K562 (cell line): ENCODE measurements around the gene SMARCC1. TPM values are rescaled to one million over a fixed set of nuclear protein-coding genes. Genes with fewer than 3 reads are reported as not detected.

Experiments used
- ATAC-seq: fragments of 200-7000 bp; cut with Tn5 transposase; 3 replicates; pipeline ENCODE4 v1.9.1; 2020; ENCODE audit warnings: moderate library complexity
- BruUV-seq: library from RNA; stranded (reverse); fragments of 400-500 nt; replicated peaks from 2 replicates; lab custom pipeline; 2021; lab: Mats Ljungman, UMichigan
- CTCF ChIA-PET: fragments of 300-600 bp; formaldehyde crosslinking; extraction: SDS; loops from one replicate; lab custom pipeline; 2021; ENCODE audit warnings: low intra/inter-chr PET ratio; lab: Yijun Ruan, JAX
- POLR2A ChIA-PET: fragments of 300-600, 350-650 bp; sonication (Branson Sonifier 250); formaldehyde crosslinking; extraction: SDS; loops from one replicate; lab custom pipeline; 2021; ENCODE audit warnings: antibody characterized with exemption, inconsistent platforms; lab: Yijun Ruan, JAX
- DNase-seq, 4 experiments: peaks; one replicate each; pipeline versions ENCODE4 v3.0.0 to v3.0.0-alpha.2; 2011 to 2018; ENCODE audit warnings: low spot score in 3 of 4, mixed read lengths in 3 of 4; ENCODE audit errors: extremely low read depth in 1 of 4
- FAIRE-seq: peaks from 2 replicates; lab custom pipeline; 2011; peaks lifted over from hg19 to GRCh38; lab: Jason Lieb, UNC
- H2AFZ ChIP-seq: 2 replicates; pipeline ENCODE4 v1.6.0; 2011; ENCODE audit warnings: low read depth, low read length, control low read depth, inconsistent platforms
- H3K27ac ChIP-seq: fragments of 200-600 bp; 3 replicates; pipeline ENCODE4 v1.8.0; 2011; ENCODE audit warnings: low read depth, mild to moderate bottlenecking, control low read depth, inconsistent platforms, low read length, moderate library complexity, mixed read lengths; ENCODE audit errors: extremely low read depth
- H3K27me3 ChIP-seq, 2 experiments: fragments of 300-600 bp in 1 of 2; 2 replicates in 1 of 2; 3 replicates in 1 of 2; pipeline versions ENCODE4 v1.6.0 to v1.8.0; 2011; ENCODE audit warnings: inconsistent platforms in 2 of 2, low read length in 2 of 2, mild to moderate bottlenecking in 1 of 2, mixed read lengths in 1 of 2, moderate library complexity in 1 of 2; ENCODE audit not compliant: control insufficient read depth in 2 of 2, insufficient read depth in 2 of 2
- H3K36me3 ChIP-seq: fragments of 300-600 bp; 3 replicates; pipeline ENCODE4 v1.8.0; 2011; ENCODE audit warnings: mild to moderate bottlenecking, low read length, inconsistent platforms; ENCODE audit not compliant: control insufficient read depth, insufficient read depth
- H3K4me1 ChIP-seq, 2 experiments: fragments of 200-600 bp in 1 of 2; replicated peaks in 1 of 2; 2 replicates in 1 of 2; 3 replicates in 1 of 2; pipeline versions ENCODE4 v1.5.1 to v1.8.0; 2011; ENCODE audit warnings: inconsistent platforms in 2 of 2, low read length in 2 of 2, mild to moderate bottlenecking in 1 of 2, mixed read lengths in 1 of 2, moderate library complexity in 1 of 2; ENCODE audit not compliant: control insufficient read depth in 2 of 2, insufficient read depth in 2 of 2
- H3K4me2 ChIP-seq: 2 replicates; pipeline ENCODE4 v1.6.1; 2011; ENCODE audit warnings: low read length, control low read depth, inconsistent platforms, mixed read lengths; ENCODE audit not compliant: insufficient read depth
- H3K4me3 ChIP-seq: fragments of 200-600 bp; sonication (generic), shearing (Covaris generic); 2 replicates; pipeline ENCODE4 v1.5.1; 2016; ENCODE audit warnings: control low read depth, inconsistent platforms
- H3K79me2 ChIP-seq: fragments of 200-600 bp; 3 replicates; pipeline ENCODE4 v1.8.0; 2011; ENCODE audit warnings: low read length, inconsistent platforms; ENCODE audit not compliant: control insufficient read depth, insufficient read depth
- H3K9ac ChIP-seq, 2 experiments: 2 replicates each; pipeline versions ENCODE4 v1.6.0 to v1.6.1; 2011; ENCODE audit warnings: low read depth in 2 of 2, low read length in 2 of 2, control low read depth in 1 of 2, inconsistent platforms in 1 of 2, mild to moderate bottlenecking in 1 of 2, mixed read lengths in 1 of 2; ENCODE audit not compliant: insufficient read depth in 1 of 2
- H3K9me1 ChIP-seq: one replicate; pipeline ENCODE4 v1.6.0; 2011; ENCODE audit warnings: inconsistent platforms, mild to moderate bottlenecking, low read length, moderate library complexity; ENCODE audit not compliant: control insufficient read depth, insufficient read depth
- H3K9me3 ChIP-seq: replicated peaks from 2 replicates; pipeline ENCODE4 v1.5.1; 2011; ENCODE audit warnings: low read depth, low read length, inconsistent platforms; ENCODE audit not compliant: control insufficient read depth, insufficient read depth
- H4K20me1 ChIP-seq: replicated peaks from 2 replicates; pipeline ENCODE4 v1.6.1; 2011; ENCODE audit warnings: low read length, inconsistent platforms, mixed read lengths; ENCODE audit not compliant: control insufficient read depth, insufficient read depth
- ATF2 ChIP-seq: sonication (generic); formaldehyde crosslinking; IDR thresholded peaks from 2 replicates; pipeline ENCODE4 v1.8.1; 2022; ENCODE audit warnings: missing genetic modification reagents
- CHD4 ChIP-seq: fragments of 200-600 bp; sonication (generic); IDR thresholded peaks from 3 replicates; pipeline ENCODE4 v1.6.1; 2012; ENCODE audit warnings: low read depth, mild to moderate bottlenecking, mixed read lengths, low read length, inconsistent platforms; ENCODE audit not compliant: insufficient read depth, insufficient replicate concordance, poor library complexity, severe bottlenecking
- HMGN3 ChIP-seq: IDR thresholded peaks from 2 replicates; pipeline ENCODE4 v1.6.1; 2011; ENCODE audit warnings: borderline replicate concordance, low read depth, mild to moderate bottlenecking, mixed read lengths, low read length; ENCODE audit not compliant: insufficient read length; ENCODE audit errors: extremely low read depth
- L3MBTL2 ChIP-seq: fragments of 450-650 bp; IDR thresholded peaks from 2 replicates; pipeline ENCODE4 v1.6.1; 2016; ENCODE audit warnings: mild to moderate bottlenecking, moderate library complexity
- STAG1 ChIP-seq: sonication (generic); formaldehyde crosslinking; IDR thresholded peaks from 2 replicates; pipeline ENCODE4 v1.5.0; 2020; ENCODE audit warnings: missing genetic modification reagents, borderline replicate concordance
- TEAD1 ChIP-seq, 2 experiments: fragments of 450-650 bp in 1 of 2; sonication (generic) in 1 of 2; formaldehyde crosslinking; IDR thresholded peaks; 2 replicates each; pipeline versions ENCODE4 v1.4.0 to v1.8.0; 2020 to 2022; ENCODE audit warnings: mild to moderate bottlenecking in 2 of 2, missing genetic modification reagents in 1 of 2
- ZNF12 ChIP-seq: sonication (generic); formaldehyde crosslinking; IDR thresholded peaks from 2 replicates; pipeline ENCODE4 v1.4.0; 2020; ENCODE audit warnings: mild to moderate bottlenecking, missing genetic modification reagents
- WGBS: fragments of 100-300 bp; shearing (Covaris generic); methylation state at CpG from one replicate; pipeline ENCODE4 v1.1.6; 2016; ENCODE audit warnings: low coverage, mixed read lengths; ENCODE audit not compliant: insufficient coverage; ENCODE audit errors: missing lambda C conversion rate; 5-methylcytosine and 5-hydroxymethylcytosine counted together
- in situ Hi-C: fragments of 300-500 bp; cut with MboI; formaldehyde crosslinking; loops from 4 replicates; pipeline ENCODE4 v1.15.0; 2018; ENCODE audit warnings: inconsistent platforms, mixed read lengths
- intact Hi-C: fragments of 100-400 bp; cut with micrococcal nuclease; formaldehyde crosslinking; loops from 2 replicates; pipeline ENCODE4 v1.14.2; 2022
- polyA plus RNA-seq, 8 experiments: library from polyadenylated mRNA; depleted of rRNA in 4 of 8; stranded (reverse) in 5 of 8; unstranded in 3 of 8; fragments of >200 nt; fragmentation: Nextera tagmentation in 2 of 8; fragmentation: Illumina TruSeq in 1 of 8; extraction: Ambion mirVana in 2 of 8; extraction: Trizol in 1 of 8; gene quantifications; 2 replicates each; pipeline versions ENCODE4 v1.2.1 to v1.2.3, GENCODE V29; 2011 to 2014; ENCODE audit warnings: inconsistent platforms in 1 of 8, missing spikeins in 1 of 8
- total RNA-seq, 7 experiments: library from RNA; depleted of rRNA in 6 of 7; stranded (reverse); fragments of >200 nt in 6 of 7; fragmentation: Illumina TruSeq in 2 of 7; extraction: Trizol in 2 of 7; gene quantifications; 2 replicates each; pipeline versions ENCODE4 v1.2.1 to v1.2.3, GENCODE V29; 2011 to 2021; ENCODE audit warnings: low replicate concordance in 1 of 7
- TF ChIP-seq, protein P1 (sequence below): fragments of 450-650 bp; IDR thresholded peaks from 2 replicates; pipeline ENCODE4 v1.6.1; 2016; ENCODE audit warnings: mild to moderate bottlenecking, moderate library complexity

Gene SMARCC1
- total and polyA plus RNA-seq, 9 of the 15 experiments (the other 6 are each of a cell fraction or from before 2014, with no cell fraction given): 20.7 to 199 (median 66.0) TPM

DNA sequence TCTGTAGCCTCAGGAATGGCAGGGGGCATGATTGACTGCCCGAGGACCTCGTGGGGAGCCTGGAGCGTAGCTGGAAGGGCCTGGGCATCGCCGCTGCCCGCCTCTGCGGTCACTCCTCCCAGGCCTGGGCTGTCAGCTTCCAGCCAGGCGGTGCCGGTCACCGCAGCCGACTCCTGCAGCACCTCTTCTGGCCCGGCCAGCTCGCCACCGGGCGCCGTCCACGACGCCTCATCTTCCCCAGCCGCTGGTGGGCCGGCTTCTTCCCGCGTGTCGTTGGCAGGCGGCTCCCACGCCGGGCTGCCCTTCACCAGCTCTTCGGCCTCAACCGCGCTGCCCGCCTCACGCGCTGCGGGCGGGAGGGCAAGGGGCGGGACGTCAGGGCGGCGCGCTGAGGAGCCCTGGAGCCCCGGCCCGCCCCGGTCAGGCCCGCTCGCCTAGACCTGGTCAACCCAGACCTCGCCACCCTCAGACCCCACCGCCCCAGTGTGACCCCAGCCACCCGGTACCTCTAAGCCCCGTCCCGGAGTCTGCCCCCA is 204.0 kb downstream of the SMARCC1 start:
- Histone ChIP-seq H2AFZ (peak overlapping the region; percentile 78), H3K4me2 (peak overlapping the region; percentile 54), H3K9me3 (no peaks in the 10 kb centered on the region), H3K9ac (peak overlapping the region in 1 of 2 experiments; percentile 84; a peak in 3 of 4 replicates), H3K79me2 (no peaks in the 10 kb centered on the region), H3K4me3 (peak overlapping the region; percentile 65), H3K9me1 (peaks cover 4% of the 10 kb centered on the region), H4K20me1 (no peaks in the 10 kb centered on the region), H3K4me1 (peaks cover 3 to 31% of the 10 kb centered on the region in 2 experiments; a peak in 3 of 5 replicates), H3K27ac (no peak overlapping the region), H3K27me3 (peaks cover 0 to 5% of the 10 kb centered on the region in 2 experiments; a peak in 2 of 5 replicates), H3K36me3 (no peaks in the 10 kb centered on the region)
- CTCF ChIA-PET: no interaction called here
- no peak for FAIRE-seq
- no TSS peak for BruUV-seq
- WGBS: 34% methylated on average over 32 of the region's 49 CpGs
- peak; percentile 58 for ATAC-seq
- in situ Hi-C loops: no loop called here
- no peak for DNase-seq
- intact Hi-C loops: loop anchor here (10.0 kb wide), 1 partner anchor 53 kb away; no protein-coding TSS in a partner anchor
- POLR2A ChIA-PET: interaction anchor here (0.5 to 1.4 kb wide), 8 partner anchors 15 to 590 kb away, joined by 3 to 4 read pairs (median 3); partner anchors contain the start of gene SCAP
- TF ChIP-seq TEAD1 (CRISPR knock-in tag; IDR thresholded peaks at IDR 0.05): peak in 1 of 2 experiments; percentile 26; a peak in 1 of 4 replicates
- TF ChIP-seq L3MBTL2: peak; percentile 90
- peak; percentile 30 for TF ChIP-seq HMGN3
- 0 out of 2 replicates have a peak, but pooled peaks have one; percentile 42 for TF ChIP-seq STAG1 (CRISPR knock-in tag)
- TF ChIP-seq, protein P1, sequence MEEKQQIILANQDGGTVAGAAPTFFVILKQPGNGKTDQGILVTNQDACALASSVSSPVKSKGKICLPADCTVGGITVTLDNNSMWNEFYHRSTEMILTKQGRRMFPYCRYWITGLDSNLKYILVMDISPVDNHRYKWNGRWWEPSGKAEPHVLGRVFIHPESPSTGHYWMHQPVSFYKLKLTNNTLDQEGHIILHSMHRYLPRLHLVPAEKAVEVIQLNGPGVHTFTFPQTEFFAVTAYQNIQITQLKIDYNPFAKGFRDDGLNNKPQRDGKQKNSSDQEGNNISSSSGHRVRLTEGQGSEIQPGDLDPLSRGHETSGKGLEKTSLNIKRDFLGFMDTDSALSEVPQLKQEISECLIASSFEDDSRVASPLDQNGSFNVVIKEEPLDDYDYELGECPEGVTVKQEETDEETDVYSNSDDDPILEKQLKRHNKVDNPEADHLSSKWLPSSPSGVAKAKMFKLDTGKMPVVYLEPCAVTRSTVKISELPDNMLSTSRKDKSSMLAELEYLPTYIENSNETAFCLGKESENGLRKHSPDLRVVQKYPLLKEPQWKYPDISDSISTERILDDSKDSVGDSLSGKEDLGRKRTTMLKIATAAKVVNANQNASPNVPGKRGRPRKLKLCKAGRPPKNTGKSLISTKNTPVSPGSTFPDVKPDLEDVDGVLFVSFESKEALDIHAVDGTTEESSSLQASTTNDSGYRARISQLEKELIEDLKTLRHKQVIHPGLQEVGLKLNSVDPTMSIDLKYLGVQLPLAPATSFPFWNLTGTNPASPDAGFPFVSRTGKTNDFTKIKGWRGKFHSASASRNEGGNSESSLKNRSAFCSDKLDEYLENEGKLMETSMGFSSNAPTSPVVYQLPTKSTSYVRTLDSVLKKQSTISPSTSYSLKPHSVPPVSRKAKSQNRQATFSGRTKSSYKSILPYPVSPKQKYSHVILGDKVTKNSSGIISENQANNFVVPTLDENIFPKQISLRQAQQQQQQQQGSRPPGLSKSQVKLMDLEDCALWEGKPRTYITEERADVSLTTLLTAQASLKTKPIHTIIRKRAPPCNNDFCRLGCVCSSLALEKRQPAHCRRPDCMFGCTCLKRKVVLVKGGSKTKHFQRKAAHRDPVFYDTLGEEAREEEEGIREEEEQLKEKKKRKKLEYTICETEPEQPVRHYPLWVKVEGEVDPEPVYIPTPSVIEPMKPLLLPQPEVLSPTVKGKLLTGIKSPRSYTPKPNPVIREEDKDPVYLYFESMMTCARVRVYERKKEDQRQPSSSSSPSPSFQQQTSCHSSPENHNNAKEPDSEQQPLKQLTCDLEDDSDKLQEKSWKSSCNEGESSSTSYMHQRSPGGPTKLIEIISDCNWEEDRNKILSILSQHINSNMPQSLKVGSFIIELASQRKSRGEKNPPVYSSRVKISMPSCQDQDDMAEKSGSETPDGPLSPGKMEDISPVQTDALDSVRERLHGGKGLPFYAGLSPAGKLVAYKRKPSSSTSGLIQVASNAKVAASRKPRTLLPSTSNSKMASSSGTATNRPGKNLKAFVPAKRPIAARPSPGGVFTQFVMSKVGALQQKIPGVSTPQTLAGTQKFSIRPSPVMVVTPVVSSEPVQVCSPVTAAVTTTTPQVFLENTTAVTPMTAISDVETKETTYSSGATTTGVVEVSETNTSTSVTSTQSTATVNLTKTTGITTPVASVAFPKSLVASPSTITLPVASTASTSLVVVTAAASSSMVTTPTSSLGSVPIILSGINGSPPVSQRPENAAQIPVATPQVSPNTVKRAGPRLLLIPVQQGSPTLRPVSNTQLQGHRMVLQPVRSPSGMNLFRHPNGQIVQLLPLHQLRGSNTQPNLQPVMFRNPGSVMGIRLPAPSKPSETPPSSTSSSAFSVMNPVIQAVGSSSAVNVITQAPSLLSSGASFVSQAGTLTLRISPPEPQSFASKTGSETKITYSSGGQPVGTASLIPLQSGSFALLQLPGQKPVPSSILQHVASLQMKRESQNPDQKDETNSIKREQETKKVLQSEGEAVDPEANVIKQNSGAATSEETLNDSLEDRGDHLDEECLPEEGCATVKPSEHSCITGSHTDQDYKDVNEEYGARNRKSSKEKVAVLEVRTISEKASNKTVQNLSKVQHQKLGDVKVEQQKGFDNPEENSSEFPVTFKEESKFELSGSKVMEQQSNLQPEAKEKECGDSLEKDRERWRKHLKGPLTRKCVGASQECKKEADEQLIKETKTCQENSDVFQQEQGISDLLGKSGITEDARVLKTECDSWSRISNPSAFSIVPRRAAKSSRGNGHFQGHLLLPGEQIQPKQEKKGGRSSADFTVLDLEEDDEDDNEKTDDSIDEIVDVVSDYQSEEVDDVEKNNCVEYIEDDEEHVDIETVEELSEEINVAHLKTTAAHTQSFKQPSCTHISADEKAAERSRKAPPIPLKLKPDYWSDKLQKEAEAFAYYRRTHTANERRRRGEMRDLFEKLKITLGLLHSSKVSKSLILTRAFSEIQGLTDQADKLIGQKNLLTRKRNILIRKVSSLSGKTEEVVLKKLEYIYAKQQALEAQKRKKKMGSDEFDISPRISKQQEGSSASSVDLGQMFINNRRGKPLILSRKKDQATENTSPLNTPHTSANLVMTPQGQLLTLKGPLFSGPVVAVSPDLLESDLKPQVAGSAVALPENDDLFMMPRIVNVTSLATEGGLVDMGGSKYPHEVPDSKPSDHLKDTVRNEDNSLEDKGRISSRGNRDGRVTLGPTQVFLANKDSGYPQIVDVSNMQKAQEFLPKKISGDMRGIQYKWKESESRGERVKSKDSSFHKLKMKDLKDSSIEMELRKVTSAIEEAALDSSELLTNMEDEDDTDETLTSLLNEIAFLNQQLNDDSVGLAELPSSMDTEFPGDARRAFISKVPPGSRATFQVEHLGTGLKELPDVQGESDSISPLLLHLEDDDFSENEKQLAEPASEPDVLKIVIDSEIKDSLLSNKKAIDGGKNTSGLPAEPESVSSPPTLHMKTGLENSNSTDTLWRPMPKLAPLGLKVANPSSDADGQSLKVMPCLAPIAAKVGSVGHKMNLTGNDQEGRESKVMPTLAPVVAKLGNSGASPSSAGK: peak; percentile 69
- TF ChIP-seq ZNF12 (CRISPR knock-in tag): peak; percentile 76; the same call in 1 of the 2 replicates
- no peak for TF ChIP-seq CHD4
- TF ChIP-seq ATF2 (CRISPR knock-in tag): peak; percentile 21; the same call in 1 of the 2 replicates
